ENCODE measurements around the gene SIX4. TPM values are rescaled to one million over a fixed set of nuclear protein-coding genes. Genes with fewer than 3 reads are reported as not detected.
A peak's percentile ranks its signal among the peaks of the same experiment; 100 is the strongest.
"Not testable (repeated sequence)": the region's sequence is repeated elsewhere in the genome, so short reads cannot be mapped to it uniquely, and the experiment has no call there.

SIX4 gene
- total and polyA plus RNA-seq, 8 donors = 0.35 to 5.8 (median 1.8) TPM; not detected in 1

DNA sequence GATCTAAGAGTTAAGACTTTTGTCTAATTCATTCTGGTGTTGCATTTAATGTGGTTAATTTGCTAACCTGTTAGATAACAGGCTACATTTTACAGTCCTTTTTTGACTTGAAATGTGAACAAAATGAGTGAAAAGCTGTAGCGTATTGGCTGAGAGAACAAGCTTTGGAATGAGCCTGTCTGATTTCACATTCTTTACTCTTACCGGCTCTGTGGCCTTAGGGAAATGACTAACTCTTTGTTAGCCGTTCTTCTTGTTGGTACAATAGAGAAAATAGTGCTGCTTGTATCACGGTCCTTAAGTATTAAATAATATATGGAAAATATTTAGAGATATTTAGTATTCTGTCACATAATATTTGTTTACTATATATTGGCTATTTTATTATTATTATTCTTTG lies 12.3 kb upstream of the SIX4 start:
- H3K4me3 ChIP-seq = peak overlapping the region in 1 of 4 donors; percentile 77
- intact Hi-C loops (cut with DNase I; ENCODE audit: low total_unique reads) = no loop called here
- DNase-seq = peak in 1 of 2 donors; percentile 29
- no peaks in the 10 kb centered on the region for H3K36me3 ChIP-seq
- H3K27me3 ChIP-seq = no peaks in the 10 kb centered on the region
- H3K4me1 ChIP-seq = peaks cover 7 to 36% (median 20%) of the 10 kb centered on the region in 4 donors
- no peaks in the 10 kb centered on the region for H3K9me3 ChIP-seq
- WGBS, 5 donors = 18 to 34% (median 27%) methylated on average over 4 of the region's 4 CpGs
- H3K27ac ChIP-seq = no peak overlapping the region
- TF ChIP-seq POLR2A (IDR thresholded peaks at IDR 0.05) = no peak
- no peak for TF ChIP-seq POLR2AphosphoS5 (IDR thresholded peaks at IDR 0.05)
- TF ChIP-seq, protein P1, sequence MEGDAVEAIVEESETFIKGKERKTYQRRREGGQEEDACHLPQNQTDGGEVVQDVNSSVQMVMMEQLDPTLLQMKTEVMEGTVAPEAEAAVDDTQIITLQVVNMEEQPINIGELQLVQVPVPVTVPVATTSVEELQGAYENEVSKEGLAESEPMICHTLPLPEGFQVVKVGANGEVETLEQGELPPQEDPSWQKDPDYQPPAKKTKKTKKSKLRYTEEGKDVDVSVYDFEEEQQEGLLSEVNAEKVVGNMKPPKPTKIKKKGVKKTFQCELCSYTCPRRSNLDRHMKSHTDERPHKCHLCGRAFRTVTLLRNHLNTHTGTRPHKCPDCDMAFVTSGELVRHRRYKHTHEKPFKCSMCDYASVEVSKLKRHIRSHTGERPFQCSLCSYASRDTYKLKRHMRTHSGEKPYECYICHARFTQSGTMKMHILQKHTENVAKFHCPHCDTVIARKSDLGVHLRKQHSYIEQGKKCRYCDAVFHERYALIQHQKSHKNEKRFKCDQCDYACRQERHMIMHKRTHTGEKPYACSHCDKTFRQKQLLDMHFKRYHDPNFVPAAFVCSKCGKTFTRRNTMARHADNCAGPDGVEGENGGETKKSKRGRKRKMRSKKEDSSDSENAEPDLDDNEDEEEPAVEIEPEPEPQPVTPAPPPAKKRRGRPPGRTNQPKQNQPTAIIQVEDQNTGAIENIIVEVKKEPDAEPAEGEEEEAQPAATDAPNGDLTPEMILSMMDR (IDR thresholded peaks at IDR 0.05) = no peak
- TF ChIP-seq EP300 (IDR thresholded peaks at IDR 0.05) = no peak

- Histone ChIP-seq H3K27me3 (no peaks in the 10 kb centered on the region), H3K27ac (peak overlapping the region in 3 of 5 donors; percentile 71 to 84 (median 82)), H3K9me3 (no peaks in the 10 kb centered on the region), H3K4me1 (peaks cover 7 to 36% (median 20%) of the 10 kb centered on the region in 4 donors), H3K36me3 (no peaks in the 10 kb centered on the region), H3K4me3 (peak overlapping the region; percentile 62 to 78 (median 74))
- WGBS, 5 donors = 4 to 15% (median 6%) methylated on average over 5 of the region's 5 CpGs
- DNase-seq = peak in 1 of 2 donors; percentile 11
- TF ChIP-seq EP300 (IDR thresholded peaks at IDR 0.05) (no peak), POLR2AphosphoS5 (IDR thresholded peaks at IDR 0.05) (no peak), POLR2A (IDR thresholded peaks at IDR 0.05) (no peak)
- TF ChIP-seq, protein P1 (IDR thresholded peaks at IDR 0.05) = no peak
- intact Hi-C loops (cut with DNase I; ENCODE audit: low total_unique reads) = no loop called here
Measured at GRCh38 chr14:60735416-60735815, 11.3 kb upstream of the SIX4 start.

DNA sequence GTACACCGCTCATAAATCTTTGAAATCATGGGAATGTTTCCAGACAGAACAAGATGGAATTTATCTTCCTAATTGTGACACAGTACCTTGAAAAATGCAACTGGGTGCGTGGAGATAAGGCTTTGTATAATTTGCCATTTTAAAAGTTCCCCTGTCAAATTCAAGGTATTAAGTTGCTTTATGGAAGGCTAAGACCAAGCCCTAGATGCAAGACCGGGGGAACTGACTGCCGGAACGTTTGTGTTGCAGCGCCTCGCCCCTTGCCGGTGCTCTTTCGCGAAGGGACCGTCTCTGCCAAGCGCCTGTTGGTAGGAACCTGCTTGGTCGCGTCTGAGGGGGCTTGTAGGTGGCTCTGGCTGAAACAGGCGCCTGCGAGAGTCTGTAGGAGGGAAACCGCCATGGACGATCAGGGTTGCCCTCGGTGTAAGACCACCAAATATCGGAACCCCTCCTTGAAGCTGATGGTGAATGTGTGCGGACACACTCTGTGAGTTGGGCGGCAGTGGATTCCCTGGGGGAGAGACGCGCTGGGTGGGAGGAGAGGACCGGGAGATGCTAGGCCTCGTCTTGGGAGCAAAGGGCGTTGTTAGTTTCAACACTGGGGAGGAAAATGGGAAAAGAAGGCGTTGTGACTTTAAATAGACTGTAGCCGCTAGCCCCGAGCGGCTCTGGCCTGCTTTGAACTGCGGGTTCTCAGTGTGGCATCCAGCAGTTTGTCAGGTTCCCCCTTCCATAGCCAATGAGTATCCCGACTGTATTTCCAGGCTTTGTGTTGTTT lies 10.5 kb upstream of the SIX4 start, which contains the start of gene MNAT1:
TSS of gene MNAT1 (plus strand) at position 297 of the 778 bp plus-strand sequence. CDS start at position 399, 102 bp downstream.
- DNase-seq = peak; percentile 78 to 93
- no peak for TF ChIP-seq EP300 (IDR thresholded peaks at IDR 0.05)
- TF ChIP-seq POLR2AphosphoS5 (IDR thresholded peaks at IDR 0.05) = peak; percentile 46 to 64 (median 62)
- TF ChIP-seq POLR2A (IDR thresholded peaks at IDR 0.05) = no peak
- TF ChIP-seq, protein P1 (IDR thresholded peaks at IDR 0.05) = no peak
- Histone ChIP-seq H3K4me3 (peak within 1 kb of the TSS; percentile 62 to 78 (median 74)), H3K27me3 (peaks cover 0 to under 1% (median 0%) of the 10 kb centered on the region in 3 donors), H3K27ac (peak within 1 kb of the TSS; percentile 71 to 84 (median 82)), H3K4me1 (peaks cover 7 to 36% (median 20%) of the 10 kb centered on the region in 4 donors), H3K9me3 (no peaks in the 10 kb centered on the region), H3K36me3 (no peaks in the 10 kb centered on the region)
- intact Hi-C loops (cut with DNase I; ENCODE audit: low total_unique reads) = no loop called here
- WGBS, 5 donors = 2 to 4% (median 3%) methylated on average over 28 to 33 of the region's 33 CpGs

- WGBS, 5 donors = 66 to 76% (median 73%) methylated on average over 4 of the region's 4 CpGs
- Histone ChIP-seq H3K27me3 (peaks cover 0 to 14% (median 0%) of the 10 kb centered on the region in 3 donors), H3K27ac (no peak overlapping the region), H3K4me3 (no peak overlapping the region), H3K36me3 (no peaks in the 10 kb centered on the region), H3K4me1 (peaks cover 7 to 29% (median 19%) of the 10 kb centered on the region in 4 donors), H3K9me3 (no peaks in the 10 kb centered on the region)
- intact Hi-C loops (cut with DNase I; ENCODE audit: low total_unique reads) = no loop called here
- DNase-seq = no peak
- no peak for TF ChIP-seq POLR2AphosphoS5 (IDR thresholded peaks at IDR 0.05)
- TF ChIP-seq POLR2A (IDR thresholded peaks at IDR 0.05) = no peak
- TF ChIP-seq, protein P1 (IDR thresholded peaks at IDR 0.05) = no peak
- no peak for TF ChIP-seq EP300 (IDR thresholded peaks at IDR 0.05)
Measured at GRCh38 chr14:60732840-60733483, 8.8 kb upstream of the SIX4 start.

GRCh38 chr14:60731291-60731690 lies 7.1 kb upstream of the SIX4 start:
- H3K27ac ChIP-seq; H3K9me3 ChIP-seq; intact Hi-C loops (cut with DNase I; ENCODE audit: low total_unique reads); H3K36me3 ChIP-seq; H3K4me3 ChIP-seq; DNase-seq: not testable (repeated sequence)
- Histone ChIP-seq H3K27me3 (peaks cover 0 to 25% (median 0%) of the 10 kb centered on the region in 3 donors), H3K4me1 (peaks cover 6 to 17% (median 14%) of the 10 kb centered on the region in 4 donors)
- WGBS, 5 donors = 88 to 97% (median 94%) methylated on average over 5 of the region's 5 CpGs

All from stomach (tissue), 9 donors.